Measurements from ENCODE around the gene OR4A47. TPM values are rescaled to one million over a fixed set of nuclear protein-coding genes. Genes with fewer than 3 reads are reported as not detected.
"Not testable (repeated sequence)": the region's sequence is repeated elsewhere in the genome, so short reads cannot be mapped to it uniquely, and the experiment has no call there.

Gene OR4A47, protein sequence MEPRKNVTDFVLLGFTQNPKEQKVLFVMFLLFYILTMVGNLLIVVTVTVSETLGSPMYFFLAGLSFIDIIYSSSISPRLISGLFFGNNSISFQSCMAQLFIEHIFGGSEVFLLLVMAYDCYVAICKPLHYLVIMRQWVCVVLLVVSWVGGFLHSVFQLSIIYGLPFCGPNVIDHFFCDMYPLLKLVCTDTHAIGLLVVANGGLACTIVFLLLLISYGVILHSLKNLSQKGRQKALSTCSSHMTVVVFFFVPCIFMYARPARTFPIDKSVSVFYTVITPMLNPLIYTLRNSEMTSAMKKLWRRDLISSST
- total RNA-seq, result not detected

DNA sequence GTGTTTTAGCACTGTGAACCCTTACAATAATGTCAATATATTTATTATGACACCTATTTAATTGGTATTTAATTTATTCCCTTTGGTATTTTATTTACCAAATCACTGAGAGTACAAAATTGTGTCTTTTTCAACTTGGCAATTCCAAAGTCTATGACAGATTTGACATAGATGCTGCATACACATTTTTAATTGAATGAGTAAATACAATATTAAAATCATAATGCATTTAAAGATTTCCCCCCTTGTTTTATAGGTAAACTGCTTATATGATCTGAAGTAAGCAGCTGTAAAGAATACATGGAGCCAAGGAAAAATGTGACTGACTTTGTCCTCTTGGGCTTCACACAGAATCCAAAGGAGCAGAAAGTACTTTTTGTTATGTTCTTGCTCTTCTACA, at the start of gene OR4A47:
Gene OR4A47, plus strand, starts transcription at position 301 of the 400 bp plus-strand sequence. Its CDS starts 0 bp downstream, at position 301.
- H3K4me1 Mint-ChIP-seq; H3K36me3 Mint-ChIP-seq; DNase-seq; POLR2A ChIA-PET; H3K4me3 Mint-ChIP-seq; H3K27me3 Mint-ChIP-seq; H3K27ac Mint-ChIP-seq; H3K9me3 Mint-ChIP-seq; ATAC-seq (ENCODE audit: low read depth): not testable (repeated sequence)

DNA sequence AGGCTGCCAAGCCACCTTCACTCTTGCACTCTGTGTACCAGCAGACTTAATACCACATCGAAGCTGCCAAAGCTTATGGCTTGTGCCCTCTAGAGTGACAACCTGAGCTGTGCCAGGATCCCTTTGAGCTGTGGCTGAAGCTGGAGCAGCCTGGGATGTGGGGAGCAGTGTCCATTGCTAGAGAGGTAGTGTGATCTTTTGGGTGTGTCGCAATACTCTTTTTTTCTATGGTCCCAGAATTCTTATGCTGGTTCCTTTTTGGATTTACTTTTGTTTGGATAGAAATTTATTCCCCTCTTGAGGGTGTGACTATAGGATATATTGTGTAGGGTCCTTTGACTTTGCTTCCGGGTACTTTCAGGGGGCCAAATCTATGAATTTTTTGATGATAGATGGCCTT, 32.7 kb upstream of the OR4A47 start:
- H3K4me3 Mint-ChIP-seq; H3K36me3 Mint-ChIP-seq; H3K9me3 Mint-ChIP-seq; H3K4me1 Mint-ChIP-seq; POLR2A ChIA-PET; DNase-seq; ATAC-seq (ENCODE audit: low read depth); H3K27me3 Mint-ChIP-seq; H3K27ac Mint-ChIP-seq: not testable (repeated sequence)

DNA sequence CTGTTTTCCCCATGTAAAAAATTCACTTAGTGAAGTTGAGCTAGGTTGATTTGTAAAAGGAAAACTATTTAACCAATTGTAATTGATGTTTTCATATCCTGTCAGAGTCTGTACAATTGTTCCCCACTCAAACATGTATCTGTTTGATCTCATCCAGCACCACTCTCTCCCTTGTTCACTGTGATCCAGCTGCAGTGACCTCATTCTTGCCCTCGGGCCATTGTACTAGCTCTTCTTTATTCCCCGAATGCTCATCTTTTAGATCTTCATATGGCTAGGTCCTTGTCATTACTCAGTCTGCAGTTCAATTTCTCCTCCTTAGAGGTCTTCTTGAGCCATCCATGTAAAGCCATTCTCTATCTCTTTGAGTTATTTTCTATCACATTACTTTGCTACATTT, 14.6 kb upstream of the OR4A47 start:
- H3K4me1 Mint-ChIP-seq; H3K27ac Mint-ChIP-seq; POLR2A ChIA-PET; H3K27me3 Mint-ChIP-seq; H3K4me3 Mint-ChIP-seq; ATAC-seq (ENCODE audit: low read depth); H3K36me3 Mint-ChIP-seq; H3K9me3 Mint-ChIP-seq; DNase-seq: not testable (repeated sequence)

DNA sequence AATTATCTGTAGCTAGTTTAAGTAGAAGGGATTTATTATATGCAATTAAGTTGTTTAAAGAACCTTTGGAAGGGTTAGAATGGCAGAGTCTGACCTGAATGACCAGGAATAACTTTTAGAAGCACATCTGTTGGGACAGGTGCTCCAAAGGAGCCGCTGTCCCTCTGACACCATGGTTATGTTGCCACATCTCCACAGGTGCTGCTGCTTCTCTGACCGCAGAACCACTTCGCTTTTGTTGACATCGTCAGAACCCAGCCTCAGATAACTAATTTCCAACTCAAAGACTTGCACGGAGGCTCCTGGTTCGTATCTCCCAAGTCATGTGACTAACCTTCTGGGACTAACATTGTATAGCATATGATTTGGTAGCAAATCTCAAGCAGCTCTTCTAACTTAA, 13.9 kb upstream of the OR4A47 start:
- ATAC-seq (ENCODE audit: low read depth); H3K27ac Mint-ChIP-seq; H3K27me3 Mint-ChIP-seq; H3K9me3 Mint-ChIP-seq; DNase-seq; H3K4me1 Mint-ChIP-seq; H3K4me3 Mint-ChIP-seq; H3K36me3 Mint-ChIP-seq; POLR2A ChIA-PET: not testable (repeated sequence)

DNA sequence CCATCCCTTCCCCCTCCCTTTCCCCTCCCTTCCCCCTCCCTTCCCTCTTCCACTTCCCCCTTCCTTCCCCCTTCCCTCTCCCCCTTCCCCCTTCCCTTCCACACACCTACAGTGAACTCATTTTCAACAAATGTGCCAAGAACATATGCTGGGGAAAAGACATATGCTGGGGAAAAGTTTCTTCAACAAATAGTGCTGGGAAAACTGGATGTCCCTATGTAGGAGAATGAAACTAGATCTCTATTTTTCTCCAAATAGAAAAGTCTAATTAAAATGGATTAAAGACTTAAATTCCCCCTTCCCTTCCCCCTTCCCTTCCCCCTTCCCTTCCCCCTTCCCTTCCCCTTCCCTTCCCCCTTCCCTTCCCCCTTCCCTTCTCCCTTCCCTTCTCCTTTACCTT, 17.6 kb downstream of the OR4A47 start:
- ATAC-seq (ENCODE audit: low read depth); H3K27me3 Mint-ChIP-seq; H3K27ac Mint-ChIP-seq; H3K36me3 Mint-ChIP-seq; DNase-seq; H3K4me1 Mint-ChIP-seq; H3K4me3 Mint-ChIP-seq; POLR2A ChIA-PET; H3K9me3 Mint-ChIP-seq: not testable (repeated sequence)

DNA sequence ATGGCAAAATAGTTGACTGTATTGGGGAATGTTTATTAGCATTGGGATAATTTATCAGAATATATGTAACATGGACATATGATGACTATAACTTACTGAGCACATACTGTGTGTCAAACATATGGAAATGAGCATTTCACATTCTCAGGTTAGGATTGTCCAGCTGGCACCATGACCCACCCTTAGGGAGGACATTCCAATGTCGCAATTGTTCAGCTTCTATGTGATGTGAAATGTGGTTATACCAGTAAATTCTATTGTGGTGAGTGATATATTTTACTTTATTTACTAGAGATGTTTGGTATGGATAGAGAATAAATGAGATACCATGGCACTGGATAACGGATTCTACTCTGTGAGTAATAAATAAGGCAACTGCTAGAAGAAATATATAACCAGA, 50.4 kb downstream of the OR4A47 start:
- DNase-seq (no peak), ATAC-seq (ENCODE audit: low read depth) (no peak)
- Mint-ChIP-seq H3K36me3 (no peaks in the 10 kb centered on the region), H3K9me3 (peaks cover 10% of the 10 kb centered on the region), H3K27me3 (no peaks in the 10 kb centered on the region), H3K4me3 (no peak overlapping the region), H3K4me1 (no peaks in the 10 kb centered on the region), H3K27ac (no peak overlapping the region)
- POLR2A ChIA-PET, result no interaction called here

Other genes starting within 250 kb of the OR4A47 start
- gene OR4X2, start 243.7 kb upstream of the OR4A47 start, total RNA-seq, result not detected
- not detected for gene OR4X1, start 224.9 kb upstream of the OR4A47 start, total RNA-seq
- not detected for gene OR4S1, start 182.6 kb upstream of the OR4A47 start, total RNA-seq
- not detected for gene OR4C3, start 163.9 kb upstream of the OR4A47 start, total RNA-seq
- not detected for gene OR4C5, start 122.3 kb upstream of the OR4A47 start, total RNA-seq

Measured in activated naive CD8-positive, alpha-beta T cell treated with anti-CD3 and anti-CD28 coated beads, Interleukin-2, amount 10 ng/mL, durations not matched to agents 7 days and 5 days (primary cell).